Panc1 (cell line): Measurements from ENCODE around the gene LRP1B.

ENCODE experiments used
- POLR2AphosphoS5 ChIP-seq: IDR thresholded peaks from 2 replicates; pipeline ENCODE4 v1.6.1; 2012; ENCODE audit warnings: mild to moderate bottlenecking, low read depth, low read length, moderate library complexity
- TF ChIP-seq, protein P1 (sequence below): fragments of 450-650 bp; IDR thresholded peaks from 2 replicates; pipeline ENCODE4 v1.5.1; 2017; ENCODE audit warnings: mild to moderate bottlenecking

DNA sequence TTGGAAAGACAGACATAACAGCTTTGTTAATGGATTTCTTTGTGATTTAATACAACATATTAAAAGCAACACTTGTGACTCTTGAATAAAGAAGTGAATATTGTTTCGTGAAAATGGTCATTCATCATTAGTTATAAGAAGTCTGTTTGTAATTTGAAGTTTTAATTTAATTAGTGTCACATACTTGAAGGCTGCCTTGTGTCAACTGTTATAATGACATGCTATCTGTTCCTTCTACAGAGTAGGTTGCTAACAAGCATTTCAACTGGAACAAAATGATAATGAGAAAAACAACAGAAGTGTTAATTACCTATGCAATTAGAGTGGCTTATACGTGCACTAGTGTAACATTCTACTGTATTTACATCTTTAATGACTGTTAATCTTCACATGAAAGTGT, 624.7 kb downstream of the LRP1B start:
- no peak for TF ChIP-seq POLR2AphosphoS5
- TF ChIP-seq, protein P1, sequence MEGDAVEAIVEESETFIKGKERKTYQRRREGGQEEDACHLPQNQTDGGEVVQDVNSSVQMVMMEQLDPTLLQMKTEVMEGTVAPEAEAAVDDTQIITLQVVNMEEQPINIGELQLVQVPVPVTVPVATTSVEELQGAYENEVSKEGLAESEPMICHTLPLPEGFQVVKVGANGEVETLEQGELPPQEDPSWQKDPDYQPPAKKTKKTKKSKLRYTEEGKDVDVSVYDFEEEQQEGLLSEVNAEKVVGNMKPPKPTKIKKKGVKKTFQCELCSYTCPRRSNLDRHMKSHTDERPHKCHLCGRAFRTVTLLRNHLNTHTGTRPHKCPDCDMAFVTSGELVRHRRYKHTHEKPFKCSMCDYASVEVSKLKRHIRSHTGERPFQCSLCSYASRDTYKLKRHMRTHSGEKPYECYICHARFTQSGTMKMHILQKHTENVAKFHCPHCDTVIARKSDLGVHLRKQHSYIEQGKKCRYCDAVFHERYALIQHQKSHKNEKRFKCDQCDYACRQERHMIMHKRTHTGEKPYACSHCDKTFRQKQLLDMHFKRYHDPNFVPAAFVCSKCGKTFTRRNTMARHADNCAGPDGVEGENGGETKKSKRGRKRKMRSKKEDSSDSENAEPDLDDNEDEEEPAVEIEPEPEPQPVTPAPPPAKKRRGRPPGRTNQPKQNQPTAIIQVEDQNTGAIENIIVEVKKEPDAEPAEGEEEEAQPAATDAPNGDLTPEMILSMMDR: no peak
